NCI-H82 treated with DMSO at 0.1 percent for 48 hours (cell line): ENCODE results near the gene IRF9.
A peak's percentile ranks its signal among the peaks of the same experiment; 100 is the strongest.
"Not testable (repeated sequence)": the region's sequence is repeated elsewhere in the genome, so short reads cannot be mapped to it uniquely, and the experiment has no call there.

ENCODE experiments used
- DNase-seq: peaks from one replicate; lab custom pipeline; 2025; ENCODE audit not compliant: unreplicated experiment; lab: John Stamatoyannopoulos, UW

The IRF9 gene

DNA sequence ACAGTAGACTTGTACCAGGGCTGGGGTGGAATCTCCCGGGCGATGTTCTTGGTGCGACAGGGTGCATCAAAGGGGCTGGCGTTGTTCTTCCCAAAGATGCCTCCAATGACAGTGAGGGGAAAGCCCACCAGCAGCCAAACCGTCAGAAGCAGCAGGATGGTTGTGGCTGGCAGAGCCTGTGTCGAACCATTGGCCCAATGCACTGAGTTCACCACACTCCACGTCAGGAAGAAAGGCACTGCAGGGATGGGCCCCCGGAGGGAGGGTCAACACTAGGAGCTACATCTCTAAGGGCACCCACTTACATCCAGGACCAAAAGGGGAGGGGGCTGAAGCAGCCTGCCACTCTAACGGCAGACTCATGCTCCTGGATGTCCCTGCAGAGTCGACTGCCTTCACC, 29.4 kb downstream of the IRF9 start:
- no peak for DNase-seq

DNA sequence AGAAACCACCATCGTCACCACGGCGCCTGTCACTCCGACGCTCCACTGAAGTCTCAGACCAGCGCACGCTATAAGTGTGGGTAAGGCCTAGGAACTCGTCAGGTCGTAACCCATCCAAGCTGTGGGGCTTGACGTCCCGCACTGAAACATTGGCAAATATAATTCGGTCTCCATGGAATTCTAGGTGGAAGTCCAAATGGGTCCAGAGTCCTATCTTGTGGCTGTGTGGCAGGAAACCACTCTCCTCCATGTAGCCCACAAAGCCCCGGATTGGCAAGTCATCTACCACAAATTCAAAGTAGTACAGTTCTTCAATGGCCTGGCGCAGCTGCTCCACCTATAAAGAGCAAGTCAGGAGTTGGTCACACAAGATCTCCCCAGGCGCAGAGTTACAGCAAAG, 31.9 kb downstream of the IRF9 start:
- no peak for DNase-seq

DNA sequence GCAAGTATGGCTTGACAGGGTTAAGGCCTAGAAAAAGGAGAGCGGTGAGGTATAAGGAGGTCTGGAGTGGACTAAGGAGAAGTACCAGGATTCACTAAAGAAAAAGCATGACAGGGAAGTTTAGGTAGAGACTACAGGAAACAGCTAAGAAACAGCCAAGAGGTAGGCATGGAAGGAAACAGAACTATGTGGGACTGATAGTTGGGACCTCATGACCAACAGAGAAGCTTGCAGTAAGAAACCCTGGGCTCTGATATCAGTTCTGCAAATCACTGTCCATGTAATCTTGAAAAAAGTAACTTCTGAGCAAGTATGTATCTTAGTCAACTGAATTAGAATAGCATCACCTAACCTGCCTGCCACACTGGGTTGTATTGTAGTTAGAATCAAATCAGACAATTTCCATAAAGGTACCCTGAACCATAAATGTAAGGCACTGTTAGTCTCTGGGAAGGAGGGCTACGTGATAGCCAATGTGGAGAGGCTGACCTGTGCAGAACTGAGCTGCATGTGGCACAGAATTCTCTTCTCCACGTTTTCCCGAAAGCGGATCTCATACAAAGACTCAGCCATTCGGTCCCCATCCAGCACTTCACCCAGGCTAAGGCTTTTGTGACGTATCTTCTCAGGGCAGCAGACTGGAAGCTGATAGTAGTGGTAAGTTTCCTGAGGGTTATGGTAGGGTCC, 33.3 kb downstream of the IRF9 start:
- DNase-seq, result no peak

DNA sequence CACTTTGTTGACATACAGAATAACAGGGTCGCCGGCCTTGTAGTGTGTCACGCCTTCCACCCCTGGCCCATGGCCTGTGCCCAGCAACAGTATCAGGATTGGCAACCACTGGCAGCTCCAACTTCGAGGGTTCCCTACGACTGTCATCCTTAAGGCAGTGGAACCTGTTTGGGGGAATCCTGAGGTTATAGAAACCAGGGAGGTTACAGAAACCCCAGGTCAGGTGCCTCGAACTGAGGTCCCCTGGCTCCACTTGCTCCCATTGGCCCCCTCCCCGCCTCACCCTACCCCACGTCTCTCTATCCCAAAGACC, 33.8 kb downstream of the IRF9 start:
- DNase-seq, result no peak

DNA sequence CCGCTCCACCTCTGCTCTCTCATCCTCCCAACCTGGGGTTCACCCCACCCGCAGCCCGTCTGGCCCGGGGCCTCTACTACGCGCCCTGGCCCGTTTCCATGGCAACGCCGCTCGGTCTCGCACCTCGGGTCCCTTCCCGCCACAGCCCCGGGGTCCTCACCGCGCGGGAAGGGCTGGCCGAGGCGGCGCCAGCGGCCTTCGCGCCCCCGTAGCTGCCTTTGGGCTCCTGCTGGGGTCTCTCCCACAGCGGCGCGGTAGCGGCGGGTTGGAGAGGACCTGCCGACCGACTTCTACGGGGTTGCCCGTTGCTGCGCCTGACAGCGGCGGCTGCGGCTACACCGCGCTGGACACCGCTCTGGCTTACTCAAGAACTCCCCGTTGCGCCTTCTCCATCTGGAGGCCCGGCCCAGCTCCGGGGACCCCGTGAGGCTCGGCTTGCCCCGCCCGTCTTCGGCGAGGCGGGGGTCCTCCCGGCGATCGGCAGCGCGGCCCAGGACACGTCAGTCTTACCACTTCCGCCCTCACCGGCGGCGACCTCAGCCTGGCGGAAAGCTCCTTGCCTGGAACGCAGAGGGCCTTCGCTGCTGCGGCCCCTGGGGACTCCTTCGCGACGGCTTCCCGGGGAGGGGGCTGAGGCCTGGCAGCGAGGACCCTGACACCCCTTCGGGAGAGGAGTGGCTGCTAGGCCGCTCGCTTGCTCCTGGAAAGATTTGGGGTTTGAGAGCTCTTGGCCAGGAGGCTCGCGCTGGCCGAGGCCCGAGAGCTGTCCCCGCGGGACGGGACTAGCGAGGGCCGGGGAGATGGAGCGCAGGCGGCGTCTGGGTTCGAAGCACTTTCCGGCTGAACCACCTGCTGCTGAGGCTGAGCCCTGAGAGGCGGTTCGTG, 34.4 kb downstream of the IRF9 start, which contains the start of gene TM9SF1:
Gene TM9SF1 (minus strand): TSS at position 256 of the 885 bp plus-strand sequence. CDS start 422 bp downstream, outside the sequence.
- peak; percentile 39 for DNase-seq

DNA sequence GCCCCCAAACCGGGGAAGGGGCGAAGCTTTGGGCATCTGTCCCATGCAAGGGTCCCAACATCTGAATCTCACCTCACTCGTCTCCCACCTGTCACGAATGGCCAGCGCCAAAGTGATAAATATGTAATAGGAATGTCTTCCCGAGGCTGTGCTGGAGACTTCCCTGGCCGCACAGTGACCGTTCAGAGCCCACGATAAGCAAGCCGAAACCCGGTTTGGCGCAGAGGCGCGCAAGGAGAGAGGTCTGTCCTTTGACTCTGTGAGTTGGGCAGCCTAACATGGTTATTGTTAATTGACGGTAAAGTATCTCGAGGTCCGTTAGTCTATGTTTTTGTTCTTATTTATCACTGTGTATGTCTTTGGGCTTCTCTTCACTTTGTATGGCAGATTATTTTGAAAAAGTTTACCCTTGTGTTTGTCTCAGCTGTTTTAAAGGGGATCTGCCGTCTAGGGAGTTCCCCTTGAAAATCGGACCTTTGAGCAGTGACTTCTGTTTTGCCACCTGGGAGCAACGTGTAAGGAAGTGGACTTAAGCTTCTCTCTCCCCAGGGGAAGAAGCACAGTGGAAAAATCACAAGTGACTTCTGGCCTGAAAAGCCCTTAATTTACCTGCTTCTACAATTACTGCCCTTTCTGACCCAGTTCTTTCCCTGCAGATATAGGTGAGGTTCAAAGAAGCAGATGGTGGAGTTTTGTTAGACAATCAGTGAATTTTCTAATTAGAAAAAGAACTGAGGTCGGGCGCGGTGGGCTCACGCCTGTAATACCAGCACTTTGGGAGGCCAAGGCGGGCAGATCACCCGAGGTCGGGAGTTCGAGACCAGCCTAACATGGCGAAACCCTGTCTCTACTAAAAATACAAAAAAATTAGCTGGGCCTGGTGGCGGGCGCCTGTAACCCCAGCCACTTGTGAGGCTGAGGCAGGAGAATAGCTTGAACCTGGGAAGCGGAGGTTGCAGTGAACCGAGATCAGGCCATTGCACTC, 35.3 kb downstream of the IRF9 start:
- DNase-seq, result no peak

DNA sequence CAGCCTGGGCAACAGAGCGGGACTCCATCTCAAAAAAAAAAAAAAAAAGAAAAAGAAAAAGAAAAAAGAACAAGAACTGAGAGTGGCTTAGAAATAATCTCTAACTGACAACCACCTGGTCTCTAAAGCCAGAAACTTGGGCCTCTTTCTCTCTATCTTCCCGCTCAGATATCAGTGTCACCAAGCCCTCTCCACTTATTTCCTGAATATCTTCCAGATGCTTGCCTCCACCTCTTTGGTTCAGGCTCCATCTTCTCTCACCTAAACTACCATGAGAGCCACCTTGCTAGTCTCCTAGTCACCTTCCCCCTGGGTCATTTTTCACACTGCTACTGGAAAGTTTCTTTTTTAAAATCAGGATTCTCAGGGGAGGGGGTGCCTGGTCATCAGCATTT, 36.0 kb downstream of the IRF9 start:
- no peak for DNase-seq

DNA sequence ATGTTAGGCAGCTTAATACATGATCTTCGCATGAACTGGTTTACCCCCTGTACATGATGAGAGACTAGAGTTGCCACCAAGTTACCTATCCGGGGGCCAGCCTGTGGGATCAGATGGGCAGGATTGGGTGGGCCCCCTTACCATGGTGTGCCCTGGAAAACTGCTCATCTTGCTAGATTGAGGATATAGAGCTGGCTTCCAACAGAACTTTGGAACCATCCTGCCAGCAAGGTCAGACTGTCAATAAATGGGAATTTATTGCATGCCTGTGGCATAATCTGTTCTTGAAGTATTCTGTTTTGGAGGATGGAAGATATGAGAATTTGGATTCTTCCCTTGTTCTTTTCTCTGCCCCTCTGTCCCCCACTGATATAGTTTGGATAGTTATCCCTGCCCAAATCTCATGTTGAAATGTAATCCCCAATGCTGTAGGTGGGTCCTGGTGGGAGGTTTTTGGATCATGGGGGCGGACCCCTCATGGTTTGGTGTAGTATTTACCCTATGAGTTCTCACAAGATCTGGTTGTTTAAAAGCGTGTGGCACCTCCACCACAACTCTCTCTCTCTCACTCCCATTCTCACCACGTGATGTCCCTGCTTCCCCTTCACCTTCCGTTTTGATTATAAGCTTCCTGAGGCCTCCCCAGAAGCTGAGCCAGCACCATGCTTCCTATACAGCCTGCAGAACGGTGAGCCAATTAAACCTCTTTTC, 37.9 kb downstream of the IRF9 start:
- DNase-seq, result no peak

DNA sequence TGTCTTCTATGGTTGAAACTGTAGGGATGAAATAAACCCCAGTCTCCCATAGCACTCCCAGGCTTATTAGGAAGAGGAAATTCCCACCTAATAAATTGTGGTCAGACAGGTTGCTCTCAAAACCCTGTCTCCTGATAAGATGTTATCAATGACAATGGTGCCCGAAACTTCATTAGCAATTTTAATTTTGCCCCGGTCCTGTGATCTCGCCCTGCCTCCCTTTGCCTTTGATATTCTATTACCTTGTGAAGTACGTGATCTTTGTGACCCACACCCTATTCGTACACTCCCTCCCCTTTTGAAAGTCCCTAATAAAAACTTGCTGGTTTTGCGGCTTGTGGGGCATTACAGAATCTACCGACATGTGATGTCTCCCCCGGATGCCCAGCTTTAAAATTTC, 41.5 kb downstream of the IRF9 start:
- DNase-seq, result not testable (repeated sequence)

DNA sequence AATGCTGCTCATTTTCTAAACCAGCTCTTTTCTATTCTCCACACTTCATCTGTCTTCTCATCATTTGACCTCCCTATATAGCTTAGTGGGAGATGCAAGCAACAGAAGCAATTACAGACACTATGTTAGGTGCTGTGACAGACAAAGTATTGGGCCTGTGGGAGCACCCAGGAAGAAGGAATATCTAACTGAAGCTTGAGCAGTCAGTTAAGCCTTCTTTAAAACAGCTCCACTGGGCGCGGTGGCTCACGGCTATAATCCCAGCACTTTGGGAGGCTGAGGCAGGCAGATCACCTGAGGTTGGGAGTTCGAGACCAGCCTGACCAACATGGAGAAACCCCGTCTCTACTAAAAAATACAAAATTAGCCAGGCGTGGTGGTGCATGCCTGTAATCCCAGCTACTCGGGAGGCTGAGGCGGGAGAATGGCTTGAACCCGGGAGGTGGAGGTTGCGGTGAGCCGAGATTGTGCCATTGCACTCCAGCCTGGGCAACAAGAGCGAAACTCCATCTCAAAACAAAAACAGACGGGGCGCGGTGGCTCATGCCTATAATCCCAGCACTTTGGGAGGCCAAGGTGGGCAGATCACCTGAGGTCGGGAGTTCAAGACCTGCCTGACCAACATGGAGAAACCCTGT, 42.3 kb downstream of the IRF9 start:
- not testable (repeated sequence) for DNase-seq

DNA sequence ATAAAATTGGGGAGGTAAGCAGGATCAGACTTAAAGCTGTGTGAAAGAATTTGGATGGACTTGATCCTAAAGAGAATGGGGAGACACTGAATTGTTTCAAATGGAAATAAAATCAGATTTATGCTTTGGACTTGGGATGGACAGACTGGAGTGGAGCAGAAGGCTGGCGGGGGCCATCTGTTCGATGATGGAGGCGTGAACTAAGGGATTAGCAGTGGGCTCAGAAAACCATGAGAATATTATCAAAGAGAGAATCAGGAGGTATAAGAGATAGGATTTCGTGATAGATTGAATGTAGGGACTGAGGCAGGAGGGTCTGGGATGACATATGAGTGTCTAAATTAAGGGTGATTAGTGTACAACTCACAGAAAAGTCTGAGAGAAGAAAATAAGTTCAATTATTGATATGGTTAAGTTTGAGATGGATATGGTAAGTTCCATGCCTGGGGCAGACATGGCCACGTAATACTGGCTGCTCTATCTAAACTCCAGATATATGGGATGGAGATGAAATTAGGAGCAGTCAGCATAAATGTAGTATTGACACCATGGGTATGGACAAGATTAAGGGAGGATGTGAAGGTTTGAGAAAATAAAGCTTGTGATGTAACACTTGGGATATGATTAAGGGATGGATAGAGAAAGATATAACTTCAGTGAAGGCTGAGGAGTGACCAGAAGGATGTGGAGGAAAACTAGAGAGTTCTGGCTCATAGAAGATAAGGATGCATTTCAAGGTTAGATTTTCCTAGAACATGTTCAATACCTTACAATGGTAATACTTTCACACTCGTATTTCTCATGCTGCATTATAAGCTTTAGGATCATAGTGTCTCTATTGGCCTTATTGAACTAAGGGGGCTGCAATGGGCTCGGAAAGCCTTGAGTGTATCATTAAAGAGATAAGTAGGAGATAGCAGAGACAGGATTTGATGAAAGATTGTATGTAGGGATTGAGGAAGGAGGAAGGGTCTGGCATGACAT, 43.4 kb downstream of the IRF9 start:
- DNase-seq, result peak; percentile 29

DNA sequence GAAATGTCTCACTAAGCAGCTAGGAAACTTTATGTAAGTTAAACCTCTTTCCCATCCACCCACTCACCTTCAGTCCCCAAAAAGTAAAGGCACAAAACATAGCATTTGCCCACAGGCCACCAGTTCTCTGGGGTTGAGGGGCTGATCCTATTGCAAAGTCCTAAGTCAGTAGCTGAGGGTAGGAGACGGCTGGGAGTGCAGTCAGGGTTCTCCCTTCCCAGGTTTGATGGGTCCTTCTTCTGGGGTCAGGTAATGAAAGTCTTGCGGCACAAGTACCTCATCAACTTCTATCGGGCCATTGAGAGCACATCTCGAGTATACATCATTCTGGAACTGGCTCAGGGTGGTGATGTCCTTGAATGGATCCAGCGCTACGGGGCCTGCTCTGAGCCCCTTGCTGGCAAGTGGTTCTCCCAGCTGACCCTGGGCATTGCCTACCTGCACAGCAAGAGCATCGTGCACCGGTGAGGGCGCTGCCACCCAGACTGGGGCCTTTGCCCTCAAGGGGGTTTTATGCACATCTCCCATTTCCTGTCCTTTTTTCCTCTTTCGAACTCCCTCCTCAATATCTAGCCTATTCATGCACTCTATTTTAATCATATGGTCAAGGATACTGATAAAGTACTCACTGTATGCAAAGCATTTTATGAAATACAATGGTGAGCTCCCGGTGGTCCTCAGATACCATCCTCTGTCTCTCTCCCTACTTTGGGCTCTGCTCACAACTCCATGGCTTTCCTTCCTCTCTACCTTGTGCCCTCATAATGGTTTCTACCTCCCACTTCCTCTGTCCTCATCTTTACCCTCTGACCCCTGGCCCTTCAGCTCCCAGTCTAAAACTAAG, 45.4 kb downstream of the IRF9 start:
- no peak for DNase-seq

DNA sequence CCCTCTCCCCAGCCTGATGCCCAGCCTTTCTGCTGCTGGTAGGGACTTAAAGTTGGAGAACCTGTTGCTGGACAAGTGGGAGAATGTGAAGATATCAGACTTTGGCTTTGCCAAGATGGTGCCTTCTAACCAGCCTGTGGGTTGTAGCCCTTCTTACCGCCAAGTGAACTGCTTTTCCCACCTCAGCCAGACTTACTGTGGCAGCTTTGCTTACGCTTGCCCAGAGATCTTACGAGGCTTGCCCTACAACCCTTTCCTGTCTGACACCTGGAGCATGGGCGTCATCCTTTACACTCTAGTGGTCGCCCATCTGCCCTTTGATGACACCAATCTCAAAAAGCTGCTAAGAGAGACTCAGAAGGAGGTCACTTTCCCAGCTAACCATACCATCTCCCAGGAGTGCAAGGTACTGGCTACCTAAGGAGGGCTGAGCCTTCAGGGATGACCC, 46.1 kb downstream of the IRF9 start:
- DNase-seq, result no peak

DNA sequence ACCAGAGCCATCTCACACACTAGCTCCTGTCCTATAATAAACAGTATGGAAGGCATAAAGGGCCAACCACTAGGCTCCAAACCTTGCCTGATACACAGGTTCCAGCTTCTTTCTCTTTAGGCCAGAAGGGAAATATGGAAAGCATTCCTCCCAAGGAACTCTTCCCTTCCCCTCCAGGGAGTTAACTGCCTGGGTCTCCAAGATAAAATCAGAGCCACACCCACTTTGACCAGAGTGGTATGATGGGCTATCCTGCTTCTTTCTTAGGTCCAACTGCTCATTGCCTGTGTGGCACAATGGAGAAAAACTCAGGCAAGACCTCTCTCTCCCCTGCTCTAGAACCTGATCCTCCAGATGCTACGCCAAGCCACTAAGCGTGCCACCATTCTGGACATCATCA, 46.6 kb downstream of the IRF9 start:
- DNase-seq, result no peak

DNA sequence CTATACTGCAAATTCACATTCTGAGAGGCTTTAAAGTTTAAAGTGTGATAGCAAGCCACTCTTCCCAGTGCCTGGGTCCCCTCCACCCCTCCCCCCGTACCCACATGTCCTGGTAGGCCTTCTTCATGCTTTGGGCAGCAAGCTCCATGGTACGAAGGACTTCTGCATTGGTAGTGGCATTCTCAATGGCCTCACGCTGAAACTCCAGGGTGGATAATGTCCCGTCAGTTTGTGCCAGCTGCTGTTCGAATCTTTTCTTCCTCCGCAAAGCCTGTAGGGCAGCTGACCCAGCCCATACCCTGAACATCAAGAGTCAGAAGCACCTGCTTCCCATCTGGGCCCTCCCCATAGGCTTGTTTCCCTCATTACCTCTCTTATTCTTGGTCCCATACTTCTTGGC, 50.2 kb downstream of the IRF9 start:
- no peak for DNase-seq

DNA sequence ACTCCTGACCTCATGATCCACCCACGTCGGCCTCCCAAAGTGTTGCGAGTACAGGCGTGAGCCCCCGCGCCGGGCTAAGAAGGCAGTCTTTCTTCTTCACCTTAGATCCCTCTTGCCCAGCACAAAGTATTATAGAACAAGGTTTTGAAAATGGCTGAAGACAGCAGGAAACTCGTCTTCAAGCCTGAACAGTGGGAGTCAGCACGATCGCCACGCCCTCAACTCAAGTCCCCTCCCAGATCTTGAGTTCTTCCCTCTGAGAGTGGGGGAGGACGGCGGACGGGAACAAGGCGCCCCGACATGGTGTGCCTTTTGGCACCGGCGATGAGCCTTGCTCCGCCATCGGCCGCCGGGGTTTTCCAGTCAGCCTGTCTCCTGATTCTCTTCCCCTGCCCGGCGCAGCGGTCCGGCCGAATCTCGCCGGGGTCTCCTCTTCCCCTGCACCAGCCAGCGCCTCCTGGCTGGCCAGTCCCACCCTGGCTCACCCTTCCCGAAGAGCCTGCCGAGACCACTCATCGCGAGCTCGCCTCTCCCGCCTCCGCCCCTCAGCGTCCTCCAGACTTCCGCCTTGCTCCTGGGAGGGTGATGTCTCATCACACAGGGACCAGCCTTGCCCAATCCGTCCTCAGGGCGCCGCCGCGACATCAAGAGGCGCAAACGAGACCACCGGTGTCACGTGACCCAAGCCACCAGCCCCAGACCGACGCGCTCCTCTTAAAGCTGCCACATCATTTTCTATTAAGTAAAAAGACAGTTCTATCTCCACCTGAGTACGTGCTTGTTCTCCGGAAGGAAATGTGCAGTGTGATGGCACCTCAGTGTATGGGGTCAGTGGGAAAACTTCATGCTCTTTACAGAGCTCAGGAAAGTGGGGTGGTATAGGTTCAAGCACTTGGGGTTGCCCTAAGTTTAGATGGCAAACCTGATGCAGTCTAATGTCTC, 52.1 kb downstream of the IRF9 start, which contains the start of gene CHMP4A:
Gene CHMP4A (minus strand): TSS at position 565 of the 942 bp plus-strand sequence. CDS start 49 bp downstream, at position 516.
- DNase-seq, result peak; percentile 79
